ENCODE data around the gene PPM1A.

The PPM1A gene
- total RNA-seq = 78.2 to 165 (median 134) reads per million in 3 experiments

DNA sequence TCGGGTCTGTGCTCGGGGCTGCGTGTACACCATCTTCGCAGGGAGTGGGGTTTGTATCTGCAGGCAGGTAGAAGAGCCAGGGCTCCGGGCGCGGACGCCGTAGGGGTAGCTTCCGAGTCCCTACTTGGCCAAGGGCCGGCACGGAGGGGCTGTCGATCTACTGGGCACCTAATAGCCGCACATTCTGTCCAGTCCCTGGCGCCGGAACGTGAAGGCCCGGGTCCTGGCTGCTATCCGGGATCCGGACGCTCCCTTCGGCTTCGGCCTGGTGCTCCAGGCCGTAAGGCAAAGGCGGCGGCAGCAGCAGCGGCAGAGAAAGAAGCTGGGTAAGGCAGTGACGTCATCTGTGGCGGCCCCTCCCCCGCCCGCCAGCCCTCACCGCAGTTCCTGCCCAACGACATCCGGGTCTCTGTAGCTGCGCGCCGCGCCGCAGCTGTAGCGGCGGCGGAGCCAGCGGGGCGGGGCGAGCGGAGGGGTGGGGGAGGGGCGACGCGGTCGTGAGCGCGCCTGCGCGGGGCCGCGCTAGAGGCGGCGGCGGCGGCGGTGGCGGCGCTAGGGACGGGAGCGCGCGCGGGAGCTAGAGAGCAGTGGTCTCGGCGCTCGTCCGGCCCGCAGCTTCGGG lies at the start of gene PPM1A:
PPM1A (plus strand) TSS at position 525 of the 622 bp plus-strand sequence. CDS start 33,483 bp downstream, outside the sequence.
- peak; percentile 93 for DNase-seq

DNA sequence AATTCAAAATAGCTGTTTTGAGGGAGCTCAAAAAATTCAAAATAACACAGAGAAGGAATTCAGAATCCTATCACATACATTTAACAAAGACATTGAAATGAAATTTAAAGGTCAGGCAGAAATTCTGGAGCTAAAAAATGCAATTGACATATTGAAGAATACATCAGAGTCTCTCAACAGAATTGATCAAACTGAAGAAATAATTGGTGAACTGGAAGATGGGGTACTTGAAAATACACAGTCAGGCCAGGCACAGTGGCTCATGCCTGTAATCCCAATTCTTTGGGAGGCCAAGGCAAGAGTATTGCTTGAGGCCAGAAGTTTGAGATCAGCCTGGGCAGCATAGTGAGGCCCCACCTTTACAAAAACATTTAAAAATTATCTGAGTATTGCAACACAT lies 49.7 kb upstream of the PPM1A start:
- no peak for DNase-seq

DNA sequence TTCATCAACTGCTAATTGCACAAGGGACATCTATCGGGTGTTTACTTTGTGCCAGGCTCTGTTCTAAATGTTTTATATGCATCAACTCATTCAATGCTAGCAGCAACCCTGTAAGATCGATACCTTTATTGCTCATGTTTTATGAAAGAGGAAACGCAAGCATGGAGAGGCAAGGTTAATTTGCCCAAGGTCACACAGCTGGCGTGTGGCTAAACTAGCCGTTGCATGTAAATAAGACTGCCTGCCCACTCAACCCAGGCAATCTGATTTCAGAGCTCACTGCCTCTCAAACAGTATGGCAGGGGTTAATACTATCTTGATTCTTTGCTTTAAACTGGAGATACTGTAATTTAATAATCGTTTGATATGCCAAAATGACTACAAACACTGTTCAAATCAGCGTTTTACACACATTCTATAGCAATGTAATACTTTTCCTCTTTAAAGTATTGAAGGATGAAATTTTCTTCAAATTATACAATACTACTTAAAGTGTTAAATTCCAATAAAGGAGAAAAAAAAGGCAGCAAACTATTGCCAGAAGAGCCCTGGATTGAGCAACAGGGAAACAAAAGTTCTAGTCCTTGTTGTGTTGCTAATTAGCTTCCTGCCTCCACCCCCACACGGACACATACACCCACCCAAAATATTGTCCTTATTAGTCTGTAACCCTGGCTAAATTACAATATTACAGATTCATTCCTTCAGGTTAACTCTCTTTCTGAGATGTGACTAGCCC lies 44.7 kb upstream of the PPM1A start:
- DNase-seq = no peak

DNA sequence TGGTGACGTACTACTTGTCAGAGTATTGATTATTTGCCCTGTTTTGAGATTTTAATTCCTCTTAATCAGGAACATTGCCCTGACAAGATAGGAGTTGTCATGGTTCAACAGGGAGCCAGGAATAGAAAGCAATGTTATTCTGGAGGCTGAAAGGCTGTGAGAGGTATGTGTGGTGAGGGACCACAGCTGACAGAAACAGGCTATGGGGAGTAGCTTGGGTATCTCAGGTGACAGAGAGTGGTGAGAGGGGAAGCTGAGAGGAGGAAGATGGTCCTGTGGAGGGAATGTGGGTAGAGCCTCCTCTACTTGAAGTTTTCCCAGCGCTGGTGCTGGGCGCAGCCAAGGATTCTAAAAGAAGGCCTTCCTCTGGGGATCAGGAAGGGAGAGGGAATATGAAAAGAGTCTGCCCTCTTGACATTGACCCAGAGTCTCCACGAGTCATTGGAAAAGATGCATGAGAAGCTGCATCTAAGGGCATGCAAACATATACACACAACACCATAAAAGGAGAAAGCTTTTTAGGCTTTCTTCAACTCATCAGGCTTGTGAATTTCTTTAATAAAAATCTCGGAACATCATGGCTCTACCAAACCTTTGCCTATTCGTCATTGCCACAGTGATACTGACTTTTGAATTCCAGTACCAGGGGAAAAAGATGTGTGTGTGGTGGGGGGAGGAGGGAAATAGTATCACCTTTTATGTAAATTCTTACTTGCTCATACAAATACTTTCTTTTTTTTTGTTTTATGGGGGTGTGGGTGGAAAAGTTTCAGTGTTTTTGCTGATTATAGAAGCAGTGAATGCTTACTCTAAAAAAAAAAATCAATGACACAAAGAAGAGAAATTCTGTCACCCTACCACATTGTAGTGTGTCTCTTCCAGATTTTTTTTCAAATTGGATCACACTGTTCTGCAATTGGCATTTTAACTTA lies 43.9 kb upstream of the PPM1A start:
- DNase-seq = no peak

DNA sequence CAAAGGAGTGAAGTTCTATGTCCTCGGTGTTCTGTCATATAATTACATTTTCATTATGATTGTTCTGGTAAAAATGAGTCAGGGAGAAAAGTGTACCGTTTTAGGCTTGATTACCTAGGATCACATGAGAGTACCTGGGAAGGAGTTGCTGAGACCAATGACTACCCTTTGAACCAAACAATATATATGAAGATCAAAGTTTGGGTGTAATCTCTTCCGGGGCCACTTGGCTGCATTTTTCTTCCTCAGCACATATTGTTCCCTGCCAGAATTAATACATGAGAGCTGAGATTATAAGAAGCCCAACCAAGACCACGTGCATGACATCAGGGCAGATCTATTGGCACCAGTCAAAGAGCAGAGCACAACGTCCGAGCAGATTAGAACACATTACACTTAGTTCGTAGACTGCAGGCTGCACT lies 42.8 kb upstream of the PPM1A start:
- no peak for DNase-seq

DNA sequence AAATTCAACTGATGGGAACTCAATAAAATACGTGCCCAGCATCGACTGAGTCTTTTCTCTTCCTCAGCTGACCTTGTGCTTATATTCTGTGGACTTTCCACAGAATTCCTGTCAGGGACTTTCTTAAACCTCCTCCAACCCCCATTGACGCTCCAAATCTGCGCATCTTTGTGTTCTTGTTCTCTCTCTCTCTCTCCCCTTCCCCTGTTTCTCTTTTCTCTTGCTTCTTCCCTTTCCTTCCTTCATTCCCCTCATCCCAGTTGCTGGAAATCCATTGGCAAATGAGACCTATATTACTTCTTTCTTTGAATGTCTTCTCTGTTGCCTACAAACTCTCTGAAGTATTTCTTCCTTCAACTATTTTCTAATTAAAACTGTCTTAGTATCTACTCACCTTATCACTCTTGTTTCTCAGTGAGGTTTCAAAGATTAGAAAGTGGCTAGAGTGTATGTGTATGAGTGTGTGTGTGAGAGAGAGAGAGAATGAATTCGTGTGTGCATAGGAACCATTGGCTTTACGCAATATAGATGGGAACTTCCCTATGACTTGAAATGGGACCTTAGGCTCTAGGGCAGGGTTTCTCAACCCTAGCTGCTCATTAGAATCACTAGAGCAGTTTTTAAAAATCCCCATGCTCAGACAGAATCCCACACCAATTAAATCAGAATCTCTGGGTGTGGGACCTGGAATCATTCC lies 42.0 kb upstream of the PPM1A start:
- DNase-seq = no peak

DNA sequence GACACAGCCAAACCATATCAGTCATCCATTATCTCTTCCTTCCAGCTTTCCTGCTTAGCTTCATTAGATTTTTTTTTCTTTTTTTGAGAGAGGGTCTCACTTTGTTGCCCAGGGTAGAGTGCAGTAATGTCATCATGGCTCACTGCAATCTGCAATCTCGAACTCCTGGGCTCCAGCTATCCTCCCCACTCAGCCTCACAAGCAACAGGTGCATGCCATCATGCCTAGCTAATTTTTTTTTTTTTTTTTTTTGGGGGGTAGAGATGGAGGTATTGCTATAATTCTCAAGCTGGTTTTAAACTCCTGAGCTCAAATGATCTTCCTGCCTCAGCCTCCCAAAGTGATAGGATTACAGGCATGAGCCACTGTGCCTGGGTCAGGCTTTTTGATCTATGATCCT lies 38.3 kb upstream of the PPM1A start:
- DNase-seq = no peak

DNA sequence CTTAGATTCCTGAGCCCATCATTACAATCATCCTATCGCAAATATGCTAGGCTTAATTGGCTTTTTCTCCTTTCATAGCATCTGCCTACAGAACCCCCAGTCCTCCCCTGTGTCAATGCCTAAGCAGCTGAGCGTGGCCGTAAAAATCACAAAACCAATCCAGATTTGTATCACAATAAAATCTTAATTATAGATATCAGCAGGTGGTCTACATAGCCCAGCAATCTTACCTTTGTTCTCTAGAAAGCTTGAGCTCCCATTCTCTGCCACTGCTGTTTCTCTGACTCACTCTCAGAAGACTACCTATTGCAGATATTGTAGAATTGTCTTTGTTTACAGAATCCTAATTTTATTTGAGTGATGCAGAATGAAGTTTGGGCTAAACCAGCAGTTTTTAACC lies 37.9 kb upstream of the PPM1A start:
- DNase-seq = no peak

DNA sequence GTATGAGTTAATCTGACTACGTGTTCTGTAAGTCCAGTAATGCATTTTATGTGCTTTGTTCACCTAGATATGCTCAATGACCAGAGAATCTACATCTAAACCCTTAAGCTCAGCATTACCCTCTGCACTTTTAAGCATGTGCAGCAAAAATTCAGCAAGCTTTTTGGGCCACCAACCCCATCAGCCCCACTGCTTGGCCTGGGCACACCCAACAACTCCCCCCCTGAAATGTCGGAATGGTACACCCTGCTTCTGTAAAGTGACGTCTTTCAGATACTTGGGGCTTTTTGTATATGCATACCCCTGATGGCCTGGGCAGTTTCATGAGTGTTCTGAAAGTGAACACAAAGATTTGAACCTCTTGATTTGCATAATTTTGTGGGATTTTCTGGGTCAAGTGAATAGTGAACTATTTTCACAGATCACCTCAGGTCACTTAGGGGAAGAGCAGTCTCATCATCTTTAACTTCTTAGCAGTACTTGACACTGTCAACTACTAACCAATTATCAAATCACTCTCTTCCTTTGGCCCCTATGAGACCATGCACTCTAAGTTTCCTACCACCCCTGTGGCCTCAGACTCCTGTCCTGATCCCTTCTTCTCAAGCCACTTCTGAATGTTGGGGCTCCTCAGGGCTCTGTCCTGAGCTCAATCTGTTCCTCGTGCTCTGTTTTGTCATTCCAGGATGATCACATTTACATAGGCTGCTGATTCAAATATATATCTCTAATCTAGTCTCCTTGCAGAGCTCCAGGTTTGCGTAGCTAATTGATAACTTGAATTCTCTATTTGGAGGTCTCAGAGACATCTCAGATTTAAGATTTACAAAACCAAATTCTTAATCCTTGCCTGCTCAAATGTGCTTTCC lies 36.3 kb upstream of the PPM1A start:
- DNase-seq = no peak

DNA sequence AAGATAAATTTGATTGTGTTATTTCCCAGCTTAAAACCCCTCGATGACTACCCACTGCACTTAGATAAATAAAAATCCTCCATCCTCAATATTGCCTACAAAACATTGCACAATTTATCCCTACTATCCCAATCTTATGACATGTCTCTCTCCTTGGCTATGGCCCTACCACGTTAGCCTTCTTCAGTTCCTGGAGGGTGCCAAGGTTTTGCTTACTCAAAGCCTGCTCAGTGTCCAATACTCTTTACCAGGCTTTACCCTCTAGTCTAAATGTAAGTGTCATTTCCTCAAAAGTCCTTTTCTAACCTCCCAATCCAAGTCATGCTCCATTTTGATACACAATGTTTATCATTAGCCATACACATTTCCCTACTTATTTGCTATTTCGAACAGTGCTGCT lies 35.0 kb upstream of the PPM1A start:
- DNase-seq = no peak

DNA sequence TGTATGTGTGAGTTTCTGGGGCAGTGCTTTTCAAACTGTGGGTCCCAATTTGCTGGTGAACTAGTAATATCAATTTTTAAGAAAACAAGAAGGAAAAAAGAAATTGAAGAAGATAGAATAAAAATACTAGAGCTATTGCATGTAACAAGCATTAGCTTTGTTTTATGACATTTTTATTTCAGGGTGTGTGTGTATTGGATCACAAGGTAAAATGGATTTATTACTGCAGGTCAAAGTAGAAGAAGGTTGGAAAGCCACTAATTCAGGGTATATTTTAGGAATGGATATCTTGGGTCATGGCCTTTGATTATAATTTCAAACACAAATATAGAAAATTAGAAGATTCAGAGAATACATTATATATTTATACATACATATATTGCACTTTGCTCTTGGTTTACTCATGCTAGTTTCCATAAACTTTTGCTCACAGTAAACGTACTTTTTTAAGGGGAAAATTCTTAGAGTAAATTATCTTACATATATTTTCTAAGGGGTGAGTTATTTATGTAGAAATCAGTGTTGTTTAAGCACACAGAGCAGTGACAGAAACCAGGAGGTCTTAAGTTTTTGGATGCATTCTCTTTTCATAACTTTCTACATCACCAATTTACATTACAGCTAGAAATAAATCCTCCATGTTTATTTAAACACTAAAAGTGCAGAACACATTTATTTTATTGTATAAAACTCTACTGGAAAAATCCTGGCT lies 34.5 kb upstream of the PPM1A start:
- no peak for DNase-seq

DNA sequence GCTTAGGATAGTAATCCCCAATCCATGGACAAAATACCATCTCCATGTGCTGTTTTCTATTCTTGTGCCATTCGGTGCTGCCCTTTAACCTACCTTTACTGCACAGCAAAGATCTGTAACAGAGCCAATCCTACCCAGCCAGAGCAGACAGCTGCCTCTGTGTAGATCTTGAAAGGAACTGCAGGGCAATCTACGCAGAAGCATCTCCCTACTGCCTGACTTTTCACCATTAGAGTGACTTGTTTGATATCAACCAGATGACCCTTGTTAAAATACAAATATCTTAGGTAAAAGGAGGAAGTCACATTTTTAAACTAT lies 33.9 kb upstream of the PPM1A start:
- no peak for DNase-seq

DNA sequence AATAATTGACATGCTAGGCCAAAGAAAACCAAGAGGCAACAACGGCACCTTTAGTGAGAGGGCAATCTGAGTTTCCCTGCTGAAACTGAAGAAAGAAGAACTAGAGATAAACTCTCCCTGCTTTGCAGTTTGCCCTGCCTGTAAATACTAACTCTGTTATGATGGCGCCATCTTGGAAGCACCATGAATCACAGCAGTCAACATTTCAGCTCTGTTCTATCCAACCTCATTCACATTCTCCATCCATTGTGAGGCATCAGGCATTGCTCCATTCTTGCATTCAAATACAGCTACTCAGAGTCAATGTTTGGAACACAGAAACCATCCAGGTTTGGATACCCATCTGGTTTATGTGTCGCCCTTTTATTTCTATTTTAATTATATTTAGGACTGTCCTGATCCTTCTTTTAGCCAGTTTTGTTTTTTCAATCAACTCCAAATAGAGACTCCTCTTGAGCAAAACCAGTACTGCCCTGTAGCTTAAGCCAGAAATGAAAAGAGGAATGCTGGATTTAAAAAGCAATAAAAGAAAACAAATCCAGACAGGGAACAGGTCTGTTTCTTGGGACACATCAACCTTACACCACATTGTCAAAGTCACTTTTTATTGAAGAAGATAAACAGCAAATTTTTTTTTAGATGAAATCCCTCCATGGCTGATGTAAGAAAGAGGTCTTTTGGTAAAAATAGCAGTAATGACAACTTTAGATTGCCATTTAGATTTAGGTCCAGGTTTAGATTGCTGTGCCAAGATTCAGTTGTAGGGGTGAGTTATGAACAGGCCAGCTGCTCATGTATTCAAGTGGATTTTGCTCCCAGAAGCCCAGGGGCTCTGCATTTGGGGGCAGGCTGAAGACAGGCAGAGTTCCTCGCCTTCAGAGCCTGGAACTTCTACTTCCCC lies 33.3 kb upstream of the PPM1A start:
- DNase-seq = no peak

DNA sequence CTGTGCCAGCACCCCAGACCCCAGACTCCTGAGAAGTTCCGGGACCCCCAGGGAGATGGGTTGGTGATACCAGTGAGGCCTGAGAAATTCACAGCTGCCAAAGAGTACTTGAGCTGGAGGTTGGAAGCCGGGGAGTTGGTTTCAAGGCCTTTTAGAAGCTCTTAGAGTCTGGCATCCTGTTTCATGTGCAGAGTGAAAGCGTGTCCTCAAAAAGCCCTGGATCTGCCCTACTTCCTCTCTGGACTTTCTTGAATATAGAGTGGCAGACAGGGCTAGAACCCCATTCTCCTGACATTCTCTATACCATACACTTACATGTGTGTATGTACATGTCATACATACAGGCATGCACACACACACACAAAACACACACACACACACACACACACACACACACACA lies 31.3 kb upstream of the PPM1A start:
- no peak for DNase-seq

DNA sequence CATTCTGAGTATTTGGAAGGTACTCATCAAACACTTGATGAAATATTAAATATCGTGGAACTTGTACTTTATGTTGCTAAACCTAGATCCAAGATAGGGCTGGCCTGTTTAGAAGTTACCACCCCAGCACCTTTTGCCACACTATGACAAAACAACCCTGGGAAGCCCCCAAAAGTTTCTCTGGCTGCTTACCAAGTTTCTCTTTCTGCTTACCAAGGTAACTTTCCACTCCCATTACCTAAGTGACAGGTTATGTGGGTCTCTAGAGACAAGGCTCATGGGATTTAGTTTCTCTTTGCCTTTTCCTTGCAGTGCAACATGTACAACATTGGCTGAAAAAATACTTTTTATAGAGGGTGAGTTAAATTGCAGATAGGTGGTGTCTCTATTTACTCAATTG lies 28.9 kb upstream of the PPM1A start:
- no peak for DNase-seq

DNA sequence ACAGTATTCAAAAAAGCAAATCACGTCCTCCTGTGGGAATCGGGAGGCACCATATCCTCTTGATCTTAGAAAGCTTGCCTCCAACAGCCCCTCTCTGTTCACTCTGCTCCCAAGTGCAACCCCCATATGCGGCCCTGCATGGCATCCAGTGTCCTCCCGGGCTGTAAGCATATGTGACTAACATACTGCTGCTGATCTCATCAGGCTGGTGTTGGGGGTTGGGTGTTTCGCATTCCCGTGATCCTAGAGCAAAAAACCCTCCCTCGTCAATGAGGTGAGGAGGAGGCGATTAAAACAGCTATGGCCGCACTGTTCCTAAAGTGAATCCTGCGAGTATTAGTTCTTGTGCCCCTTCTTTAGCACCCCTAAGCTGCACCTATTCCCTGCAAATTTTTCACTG lies 28.1 kb upstream of the PPM1A start:
- DNase-seq = no peak

DNA sequence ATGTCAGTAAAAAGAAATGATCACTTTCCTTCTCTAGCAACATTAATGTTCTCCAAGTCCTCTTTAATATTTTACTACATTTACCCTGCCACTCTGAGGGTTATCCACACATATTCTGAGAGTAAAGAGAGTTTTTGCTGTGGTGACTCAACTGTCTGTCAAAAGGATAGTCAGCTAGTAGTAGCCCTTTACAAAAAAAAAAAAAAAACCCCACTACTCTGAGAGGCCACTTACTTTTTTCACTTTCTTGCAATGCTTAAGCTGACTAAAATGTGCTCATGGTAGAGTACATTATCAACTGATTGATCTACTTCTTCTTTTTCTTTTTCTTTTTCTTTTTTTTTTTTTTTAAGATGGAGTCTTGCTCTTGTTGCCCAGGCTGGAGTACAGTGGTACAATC lies 27.6 kb upstream of the PPM1A start:
- DNase-seq = no peak

DNA sequence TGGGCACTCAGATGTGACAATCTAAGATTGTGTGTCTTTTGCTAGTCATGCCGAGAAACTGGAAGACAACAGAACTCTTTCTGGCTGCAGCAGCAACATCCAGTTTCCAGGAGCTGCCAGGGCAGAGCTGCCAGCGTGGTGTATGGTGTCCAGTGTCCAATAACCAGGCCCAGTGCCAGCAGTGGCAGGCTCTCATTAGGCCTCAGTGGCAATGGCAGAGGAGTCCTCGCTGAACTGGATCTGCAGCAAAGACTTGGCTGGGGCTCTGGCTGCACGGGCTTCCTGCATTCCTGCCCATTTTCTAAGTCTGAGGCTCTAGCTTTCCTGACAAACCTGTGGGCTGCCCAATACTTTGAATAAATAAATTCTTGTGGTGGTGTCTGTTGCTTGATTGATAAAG lies 26.2 kb upstream of the PPM1A start:
- DNase-seq = no peak

DNA sequence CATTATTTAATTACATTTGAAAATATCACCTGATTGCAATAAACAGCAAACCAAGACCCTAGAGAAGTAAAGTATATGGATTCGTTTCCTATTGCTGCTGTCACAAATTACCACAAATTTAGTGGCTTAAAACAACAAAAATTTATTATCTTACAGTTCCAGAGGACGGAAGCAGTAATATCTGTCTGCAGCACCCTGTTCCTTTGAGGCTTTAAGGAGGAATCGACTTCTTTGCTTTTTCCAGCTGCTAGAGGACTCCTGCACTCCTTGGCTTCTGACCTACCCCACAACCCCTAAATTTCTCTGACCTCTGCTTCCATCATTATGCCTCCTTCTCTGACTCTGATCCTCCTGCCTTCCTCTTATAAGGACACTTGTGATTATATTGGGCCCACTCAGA lies 23.8 kb upstream of the PPM1A start:
- no peak for DNase-seq

DNA sequence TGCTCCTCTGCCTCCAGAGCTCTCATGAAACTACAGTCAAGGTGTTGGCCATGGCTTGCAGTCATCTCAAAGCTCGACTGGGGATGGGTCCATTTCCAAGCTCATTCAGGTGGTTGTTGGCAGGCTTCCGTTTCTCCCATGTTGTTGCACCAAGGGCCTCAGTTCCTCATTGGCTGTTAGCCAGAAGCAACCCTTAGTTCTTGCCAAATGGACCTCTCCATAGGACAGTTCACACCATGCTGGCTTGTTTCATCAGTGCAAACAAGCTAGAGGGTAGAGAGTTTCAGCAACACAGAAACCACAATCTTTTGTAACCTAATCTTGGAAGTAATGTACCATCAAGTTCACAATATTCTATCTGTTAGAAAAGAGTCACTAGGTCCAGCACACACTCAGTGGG lies 22.7 kb upstream of the PPM1A start:
- no peak for DNase-seq
